Measurements from ENCODE around the gene FASTKD3. TPM values are rescaled to one million over a fixed set of nuclear protein-coding genes. Genes with fewer than 3 reads are reported as not detected.

The FASTKD3 gene
- total RNA-seq, 1 donor from 2014 or later = 7.4 TPM

GRCh38 chr5:7910738-7911428, 42.1 kb upstream of the FASTKD3 start:
- Mint-ChIP-seq H3K4me1 (ENCODE audit: low read depth, unreplicated experiment) (no peaks in the 10 kb centered on the region), H3K27me3 (ENCODE audit: unreplicated experiment) (peaks cover 2% of the 10 kb centered on the region), H3K9me3 (ENCODE audit: unreplicated experiment) (peaks cover 4% of the 10 kb centered on the region), H3K27ac (ENCODE audit: unreplicated experiment) (no peak overlapping the region), H3K36me3 (ENCODE audit: unreplicated experiment) (peaks cover 48% of the 10 kb centered on the region), H3K4me3 (ENCODE audit: unreplicated experiment) (no peak overlapping the region)
- no peak for DNase-seq
- no peak for TF ChIP-seq CTCF (IDR thresholded peaks at IDR 0.05; ENCODE audit: partially characterized antibody, unreplicated experiment)

GRCh38 chr5:7908317-7908716, 39.5 kb upstream of the FASTKD3 start:
- Mint-ChIP-seq H3K9me3 (ENCODE audit: unreplicated experiment) (peaks cover 4% of the 10 kb centered on the region), H3K27me3 (ENCODE audit: unreplicated experiment) (no peaks in the 10 kb centered on the region)

GRCh38 chr5:7907612-7908011, 38.8 kb upstream of the FASTKD3 start:
- Mint-ChIP-seq H3K36me3 (ENCODE audit: unreplicated experiment) (peaks cover 42% of the 10 kb centered on the region), H3K27me3 (ENCODE audit: unreplicated experiment) (no peaks in the 10 kb centered on the region), H3K27ac (ENCODE audit: unreplicated experiment) (no peak overlapping the region), H3K4me1 (ENCODE audit: low read depth, unreplicated experiment) (no peaks in the 10 kb centered on the region), H3K9me3 (ENCODE audit: unreplicated experiment) (peaks cover 5% of the 10 kb centered on the region), H3K4me3 (ENCODE audit: unreplicated experiment) (no peak overlapping the region)
- DNase-seq = no peak
- no peak for TF ChIP-seq CTCF (IDR thresholded peaks at IDR 0.05; ENCODE audit: partially characterized antibody, unreplicated experiment)

More at GRCh38 chr5:7908317-7908716, 39.5 kb upstream of the FASTKD3 start:
- Mint-ChIP-seq H3K27ac (ENCODE audit: unreplicated experiment) (no peak overlapping the region), H3K36me3 (ENCODE audit: unreplicated experiment) (peaks cover 48% of the 10 kb centered on the region), H3K4me1 (ENCODE audit: low read depth, unreplicated experiment) (no peaks in the 10 kb centered on the region), H3K4me3 (ENCODE audit: unreplicated experiment) (no peak overlapping the region)
- no peak for TF ChIP-seq CTCF (IDR thresholded peaks at IDR 0.05; ENCODE audit: partially characterized antibody, unreplicated experiment)
- no peak for DNase-seq

GRCh38 chr5:7904170-7904569, 35.3 kb upstream of the FASTKD3 start:
- H3K4me1 Mint-ChIP-seq (ENCODE audit: low read depth, unreplicated experiment) = no peaks in the 10 kb centered on the region
- H3K27me3 Mint-ChIP-seq (ENCODE audit: unreplicated experiment) = no peaks in the 10 kb centered on the region
- no peak overlapping the region for H3K4me3 Mint-ChIP-seq (ENCODE audit: unreplicated experiment)
- DNase-seq = no peak
- TF ChIP-seq CTCF (IDR thresholded peaks at IDR 0.05; ENCODE audit: partially characterized antibody, unreplicated experiment) = no peak
- no peak overlapping the region for H3K27ac Mint-ChIP-seq (ENCODE audit: unreplicated experiment)
- H3K36me3 Mint-ChIP-seq (ENCODE audit: unreplicated experiment) = peaks cover 33% of the 10 kb centered on the region
- peaks cover 7% of the 10 kb centered on the region for H3K9me3 Mint-ChIP-seq (ENCODE audit: unreplicated experiment)
